Hepatocyte (in vitro differentiated cells): ENCODE results near the gene GMDS. TPM values are rescaled to one million over a fixed set of nuclear protein-coding genes. Genes with fewer than 3 reads are reported as not detected.

ENCODE experiments used
- DNase-seq: peaks from one replicate; pipeline ENCODE4 v3.0.0-alpha.2; 2016; ENCODE audit warnings: low spot score
- H2AFZ ChIP-seq: fragments of 200-600 bp; sonication (generic); 2 replicates; pipeline ENCODE4 v1.6.0; 2016; ENCODE audit warnings: antibody characterized with exemption, mild to moderate bottlenecking
- H3K27ac ChIP-seq: fragments of 200-600 bp; sonication (generic); 2 replicates; pipeline ENCODE4 v1.5.1; 2016; ENCODE audit warnings: mild to moderate bottlenecking
- H3K27me3 ChIP-seq: fragments of 200-600 bp; sonication (generic); 2 replicates; pipeline ENCODE4 v1.6.1; 2016
- H3K36me3 ChIP-seq: fragments of 200-600 bp; sonication (generic); replicated peaks from 2 replicates; pipeline ENCODE4 v1.5.1; 2016; ENCODE audit warnings: low read depth; ENCODE audit not compliant: insufficient read depth
- H3K4me1 ChIP-seq: fragments of 200-600 bp; sonication (generic); 2 replicates; pipeline ENCODE4 v1.5.1; 2016; ENCODE audit warnings: mild to moderate bottlenecking, moderate library complexity; ENCODE audit not compliant: insufficient read depth
- H3K4me2 ChIP-seq: fragments of 200-600 bp; sonication (generic); 2 replicates; pipeline ENCODE4 v1.6.0; 2016
- H3K4me3 ChIP-seq: fragments of 200-600 bp; sonication (generic); 2 replicates; pipeline ENCODE4 v1.5.1; 2016; ENCODE audit warnings: mild to moderate bottlenecking
- H3K79me2 ChIP-seq: fragments of 200-600 bp; sonication (generic); 2 replicates; pipeline ENCODE4 v1.6.0; 2017; ENCODE audit warnings: mild to moderate bottlenecking
- H3K9me2 ChIP-seq: fragments of 200-600 bp; sonication (generic); replicated peaks from 2 replicates; pipeline ENCODE4 v1.6.0; 2017; ENCODE audit warnings: mild to moderate bottlenecking; ENCODE audit not compliant: insufficient read depth
- H3K9me3 ChIP-seq: fragments of 200-600 bp; sonication (generic); 2 replicates; pipeline ENCODE4 v1.5.1; 2016; ENCODE audit warnings: low read depth, mild to moderate bottlenecking
- H4K20me1 ChIP-seq: fragments of 200-600 bp; sonication (generic); 2 replicates; pipeline ENCODE4 v1.6.0; 2016; ENCODE audit warnings: mild to moderate bottlenecking; ENCODE audit not compliant: insufficient read depth, poor library complexity, severe bottlenecking
- CTCF ChIP-seq: fragments of 200-600 bp; sonication (generic); IDR thresholded peaks from 2 replicates; pipeline ENCODE4 v1.5.1; 2016; ENCODE audit warnings: antibody characterized with exemption, mild to moderate bottlenecking; ENCODE audit not compliant: poor library complexity
- EZH2 ChIP-seq: fragments of 200-600 bp; sonication (generic); IDR thresholded peaks from 2 replicates; pipeline ENCODE4 v1.6.1; 2016; ENCODE audit warnings: antibody characterized with exemption, mild to moderate bottlenecking, borderline replicate concordance
- EZH2phosphoT487 ChIP-seq: fragments of 200-600 bp; sonication (generic); IDR thresholded peaks from one replicate; pipeline ENCODE4 v1.6.1; 2018; ENCODE audit warnings: antibody characterized with exemption, mild to moderate bottlenecking, low read depth, moderate library complexity; ENCODE audit not compliant: unreplicated experiment, severe bottlenecking
- WGBS: methylation state at CpG from one replicate; pipeline ENCODE4 v1.1.6; 2016; ENCODE audit warnings: low lambda C conversion rate; ENCODE audit errors: missing lambda C conversion rate; 5-methylcytosine and 5-hydroxymethylcytosine counted together
- polyA plus RNA-seq: library from polyadenylated mRNA; unstranded; fragments of >200 nt; fragmentation: Nextera tagmentation; extraction: Ambion mirVana; gene quantifications from 2 replicates; pipeline ENCODE4 v1.2.1, GENCODE V29; 2016
- total RNA-seq: library from RNA; depleted of rRNA; stranded (reverse); fragments of >200 nt; gene quantifications from 2 replicates; pipeline ENCODE4 v1.2.3, GENCODE V29; 2014

GMDS gene
- total and polyA plus RNA-seq, 2 experiments from 2014 or later: 20.7 to 32.6 TPM

DNA sequence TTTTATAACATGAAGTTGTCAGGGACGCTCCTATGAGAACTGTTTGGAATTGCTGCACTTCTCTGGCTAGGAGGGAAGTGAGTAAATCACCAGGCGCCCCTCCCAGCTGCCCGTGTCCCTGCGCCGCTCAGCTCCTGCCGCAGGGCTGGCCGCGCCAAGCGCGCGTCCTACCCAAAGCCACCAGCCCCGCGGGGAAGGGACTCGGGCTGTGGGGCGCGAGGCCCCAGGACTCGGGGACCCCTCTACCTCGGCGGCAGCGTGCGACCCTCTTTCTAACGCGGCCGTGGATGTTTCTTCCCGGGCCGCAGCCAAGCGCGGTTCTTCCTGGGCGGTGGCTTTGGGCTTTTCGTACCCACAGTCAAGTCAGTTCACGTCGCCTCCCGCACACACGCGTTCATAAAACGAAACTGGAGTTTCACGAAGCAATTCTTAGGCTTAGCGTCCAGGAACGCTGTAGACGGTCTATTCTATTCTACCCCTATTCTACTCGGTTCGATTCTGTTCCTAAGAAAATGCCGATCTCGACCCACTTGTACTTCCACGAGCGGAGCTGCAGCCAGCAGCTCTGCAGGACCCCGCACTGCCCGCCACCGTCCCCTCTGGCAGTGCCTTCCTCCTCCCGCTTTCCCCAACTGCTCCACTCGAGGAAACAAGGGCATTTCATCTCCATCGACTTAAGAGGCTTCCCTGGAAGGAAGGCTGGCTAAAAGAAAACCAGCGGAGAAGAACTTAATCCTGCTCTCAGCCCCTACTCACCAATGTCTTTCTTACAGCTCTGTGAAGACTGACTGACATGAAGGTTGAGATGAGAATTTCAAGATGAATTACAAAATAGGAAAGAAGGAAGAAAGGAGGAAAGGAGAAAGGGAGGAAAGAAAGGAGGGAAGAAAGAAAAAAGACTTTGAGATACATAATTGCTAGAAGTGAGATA is 620.3 kb downstream of the GMDS start:
- 8% methylated on average over 53 of the region's 53 CpGs for WGBS
- no peaks in the 10 kb centered on the region for H3K36me3 ChIP-seq
- no peaks in the 10 kb centered on the region for H4K20me1 ChIP-seq
- H3K79me2 ChIP-seq: no peaks in the 10 kb centered on the region
- peak; percentile 42 for DNase-seq
- no peaks in the 10 kb centered on the region for H3K9me3 ChIP-seq
- peak overlapping the region; percentile 42 for H2AFZ ChIP-seq
- peak overlapping the region; percentile 60 for H3K4me3 ChIP-seq
- peaks cover 17% of the 10 kb centered on the region for H3K4me1 ChIP-seq
- H3K27ac ChIP-seq: no peak overlapping the region
- H3K9me2 ChIP-seq: no peaks in the 10 kb centered on the region
- H3K27me3 ChIP-seq: peaks cover 97% of the 10 kb centered on the region
- H3K4me2 ChIP-seq: peak overlapping the region; percentile 97
- TF ChIP-seq CTCF: no peak
- TF ChIP-seq EZH2phosphoT487: no peak
- peak; percentile 99 for TF ChIP-seq EZH2

- Histone ChIP-seq H3K4me1 (peaks cover 22% of the 10 kb centered on the region), H3K4me3 (peak overlapping the region; percentile 60), H3K79me2 (no peaks in the 10 kb centered on the region), H3K27ac (no peak overlapping the region), H3K4me2 (peak overlapping the region; percentile 97), H3K9me3 (no peaks in the 10 kb centered on the region), H4K20me1 (no peaks in the 10 kb centered on the region), H3K27me3 (peaks cover 100% of the 10 kb centered on the region), H2AFZ (peak overlapping the region; percentile 42), H3K36me3 (no peaks in the 10 kb centered on the region), H3K9me2 (no peaks in the 10 kb centered on the region)
- 10% methylated on average over 62 of the region's 66 CpGs for WGBS
- TF ChIP-seq EZH2phosphoT487 (peak; percentile 59), CTCF (no peak), EZH2 (no peak)
- peak; percentile 24 for DNase-seq
Measured at GRCh38 chr6:1624058-1624850, 621.2 kb downstream of the GMDS start.

GRCh38 chr6:1623769-1624057 is 621.7 kb downstream of the GMDS start:
- H3K36me3 ChIP-seq: no peaks in the 10 kb centered on the region
- 35% methylated on average over 12 of the region's 12 CpGs for WGBS
- peak overlapping the region; percentile 97 for H3K4me2 ChIP-seq
- no peaks in the 10 kb centered on the region for H4K20me1 ChIP-seq
- no peak overlapping the region for H3K4me3 ChIP-seq
- peaks cover 22% of the 10 kb centered on the region for H3K4me1 ChIP-seq
- TF ChIP-seq EZH2phosphoT487 (no peak), CTCF (no peak), EZH2 (no peak)
- H3K27ac ChIP-seq: no peak overlapping the region
- no peaks in the 10 kb centered on the region for H3K9me2 ChIP-seq
- no peak for DNase-seq
- no peaks in the 10 kb centered on the region for H3K9me3 ChIP-seq
- no peaks in the 10 kb centered on the region for H3K79me2 ChIP-seq
- peaks cover 100% of the 10 kb centered on the region for H3K27me3 ChIP-seq
- H2AFZ ChIP-seq: no peak overlapping the region
